ENCODE data around the gene QRFP. TPM values are rescaled to one million over a fixed set of nuclear protein-coding genes. Genes with fewer than 3 reads are reported as not detected.

QRFP gene, protein sequence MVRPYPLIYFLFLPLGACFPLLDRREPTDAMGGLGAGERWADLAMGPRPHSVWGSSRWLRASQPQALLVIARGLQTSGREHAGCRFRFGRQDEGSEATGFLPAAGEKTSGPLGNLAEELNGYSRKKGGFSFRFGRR
- total RNA-seq = not detected in 2 replicates

GRCh38 chr9:130896233-130897014 lies at the start of gene QRFP:
QRFP (minus strand) TSS chr9:130896812; CDS start chr9:130893838, 2,974 bp downstream.
- Mint-ChIP-seq H3K9me3 (no peaks in the 10 kb centered on the region), H3K4me1 (ENCODE audit: low read depth) (no peaks in the 10 kb centered on the region), H3K4me3 (ENCODE audit: low read depth) (no peak within 1 kb of the TSS), H3K36me3 (ENCODE audit: low read depth) (no peaks in the 10 kb centered on the region), H3K27me3 (ENCODE audit: low read depth) (no peaks in the 10 kb centered on the region), H3K27ac (no peak within 1 kb of the TSS)
- intact Hi-C loops (cut with micrococcal nuclease) = no loop called here
- no peak for DNase-seq (ENCODE audit: low spot score)

DNA sequence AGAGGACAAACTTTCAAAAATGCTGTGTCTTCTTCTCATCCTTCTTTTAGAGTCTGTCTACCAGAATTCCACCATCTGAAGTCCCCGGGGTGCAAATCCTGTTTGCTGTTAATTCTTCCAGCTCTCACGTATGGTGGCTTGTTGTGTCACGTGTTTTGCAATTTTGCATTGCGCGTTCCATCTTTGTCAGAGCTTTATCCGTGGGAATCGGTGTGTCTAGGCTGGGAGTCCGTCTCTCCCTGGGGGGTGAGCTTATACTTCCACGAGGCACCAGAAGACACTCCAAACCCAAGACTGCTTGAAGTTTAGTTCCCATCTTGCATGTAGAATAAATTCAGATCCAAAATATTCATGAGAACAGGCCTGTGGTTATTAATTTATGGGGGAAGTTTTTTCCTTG lies 48.6 kb upstream of the QRFP start:
- no peak overlapping the region for H3K27ac Mint-ChIP-seq

GRCh38 chr9:130944510-130945058 lies 48.0 kb upstream of the QRFP start:
- H3K36me3 Mint-ChIP-seq (ENCODE audit: low read depth) = no peaks in the 10 kb centered on the region
- no peak overlapping the region for H3K4me3 Mint-ChIP-seq (ENCODE audit: low read depth)
- no peak for DNase-seq (ENCODE audit: low spot score)
- no peaks in the 10 kb centered on the region for H3K9me3 Mint-ChIP-seq
- H3K27ac Mint-ChIP-seq = no peak overlapping the region
- H3K4me1 Mint-ChIP-seq (ENCODE audit: low read depth) = no peaks in the 10 kb centered on the region
- intact Hi-C loops (cut with micrococcal nuclease) = no loop called here
- H3K27me3 Mint-ChIP-seq (ENCODE audit: low read depth) = peaks cover 18% of the 10 kb centered on the region

More for the DNA sequence above, 48.6 kb upstream of the QRFP start:
- Mint-ChIP-seq H3K4me3 (ENCODE audit: low read depth) (no peak overlapping the region), H3K4me1 (ENCODE audit: low read depth) (no peaks in the 10 kb centered on the region), H3K9me3 (no peaks in the 10 kb centered on the region), H3K27me3 (ENCODE audit: low read depth) (peaks cover 18% of the 10 kb centered on the region), H3K36me3 (ENCODE audit: low read depth) (no peaks in the 10 kb centered on the region)
- no peak for DNase-seq (ENCODE audit: low spot score)
- intact Hi-C loops (cut with micrococcal nuclease) = no loop called here

DNA sequence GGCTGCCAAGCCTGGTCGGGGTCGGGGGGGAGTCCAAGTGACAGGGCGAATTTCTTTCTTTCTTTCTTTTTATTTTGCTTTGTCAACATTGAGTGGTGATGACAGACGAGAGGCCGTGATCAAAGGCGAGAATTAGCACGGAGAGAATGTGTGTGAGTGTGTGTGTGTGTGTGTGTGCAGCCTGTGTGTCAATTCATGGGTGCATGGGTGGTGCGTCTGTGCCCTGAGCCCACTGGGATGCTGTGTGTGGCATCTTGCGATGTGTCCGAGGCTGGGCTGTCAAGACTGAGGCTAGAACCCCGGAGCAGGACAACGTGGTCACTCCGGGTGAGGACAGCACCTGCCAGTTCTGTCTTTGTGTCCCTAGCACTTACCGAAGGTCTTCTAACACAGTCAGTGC lies 47.2 kb upstream of the QRFP start:
- no peaks in the 10 kb centered on the region for H3K9me3 Mint-ChIP-seq
- H3K36me3 Mint-ChIP-seq (ENCODE audit: low read depth) = no peaks in the 10 kb centered on the region
- peaks cover 1% of the 10 kb centered on the region for H3K4me1 Mint-ChIP-seq (ENCODE audit: low read depth)
- H3K4me3 Mint-ChIP-seq (ENCODE audit: low read depth) = no peak overlapping the region
- no peak overlapping the region for H3K27ac Mint-ChIP-seq
- peaks cover 20% of the 10 kb centered on the region for H3K27me3 Mint-ChIP-seq (ENCODE audit: low read depth)
- intact Hi-C loops (cut with micrococcal nuclease) = no loop called here
- DNase-seq (ENCODE audit: low spot score) = no peak

GRCh38 chr9:130943221-130943620 lies 46.6 kb upstream of the QRFP start:
- no peaks in the 10 kb centered on the region for H3K9me3 Mint-ChIP-seq
- intact Hi-C loops (cut with micrococcal nuclease) = no loop called here

DNA sequence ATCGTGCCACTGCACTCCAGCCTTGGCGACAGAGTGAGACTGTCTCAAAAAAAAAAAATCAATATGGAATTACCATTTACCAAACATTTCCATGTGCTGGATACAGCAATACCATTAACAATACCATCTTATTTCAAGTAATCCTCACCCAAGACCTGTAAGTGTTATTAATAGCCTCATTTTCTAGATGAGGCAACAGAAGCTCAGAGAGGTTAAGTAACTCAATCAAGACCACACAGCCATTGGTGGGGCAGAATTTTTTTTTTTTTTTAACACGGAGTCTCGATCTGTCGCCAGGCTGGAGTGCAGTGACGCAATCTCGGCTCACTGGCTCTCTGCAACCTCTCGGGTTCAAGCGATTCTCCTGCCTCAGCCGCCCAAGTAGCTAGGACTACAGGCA lies 46.1 kb upstream of the QRFP start:
- no peaks in the 10 kb centered on the region for H3K9me3 Mint-ChIP-seq
- intact Hi-C loops (cut with micrococcal nuclease) = no loop called here
- peaks cover 24% of the 10 kb centered on the region for H3K27me3 Mint-ChIP-seq (ENCODE audit: low read depth)
- H3K4me3 Mint-ChIP-seq (ENCODE audit: low read depth) = no peak overlapping the region
- H3K27ac Mint-ChIP-seq = no peak overlapping the region
- H3K36me3 Mint-ChIP-seq (ENCODE audit: low read depth) = no peaks in the 10 kb centered on the region
- H3K4me1 Mint-ChIP-seq (ENCODE audit: low read depth) = peaks cover 1% of the 10 kb centered on the region
- no peak for DNase-seq (ENCODE audit: low spot score)

More at GRCh38 chr9:130943221-130943620, 46.6 kb upstream of the QRFP start:
- peaks cover 21% of the 10 kb centered on the region for H3K27me3 Mint-ChIP-seq (ENCODE audit: low read depth)
- H3K27ac Mint-ChIP-seq = no peak overlapping the region
- H3K36me3 Mint-ChIP-seq (ENCODE audit: low read depth) = no peaks in the 10 kb centered on the region
- no peak overlapping the region for H3K4me3 Mint-ChIP-seq (ENCODE audit: low read depth)
- H3K4me1 Mint-ChIP-seq (ENCODE audit: low read depth) = peaks cover 1% of the 10 kb centered on the region
- no peak for DNase-seq (ENCODE audit: low spot score)

- Mint-ChIP-seq H3K27me3 (ENCODE audit: low read depth) (peaks cover 28% of the 10 kb centered on the region), H3K4me3 (ENCODE audit: low read depth) (no peak overlapping the region), H3K9me3 (no peaks in the 10 kb centered on the region), H3K27ac (no peak overlapping the region), H3K36me3 (ENCODE audit: low read depth) (no peaks in the 10 kb centered on the region), H3K4me1 (ENCODE audit: low read depth) (peaks cover 1% of the 10 kb centered on the region)
- intact Hi-C loops (cut with micrococcal nuclease) = no loop called here
- no peak for DNase-seq (ENCODE audit: low spot score)
Observed at GRCh38 chr9:130942084-130942483, 45.5 kb upstream of the QRFP start.

GRCh38 chr9:130940693-130941576 lies 44.3 kb upstream of the QRFP start:
- Mint-ChIP-seq H3K4me3 (ENCODE audit: low read depth) (no peak overlapping the region), H3K27ac (no peak overlapping the region), H3K36me3 (ENCODE audit: low read depth) (no peaks in the 10 kb centered on the region), H3K27me3 (ENCODE audit: low read depth) (peaks cover 37% of the 10 kb centered on the region), H3K4me1 (ENCODE audit: low read depth) (peaks cover 1% of the 10 kb centered on the region), H3K9me3 (no peaks in the 10 kb centered on the region)
- DNase-seq (ENCODE audit: low spot score) = peak; percentile 61
- intact Hi-C loops (cut with micrococcal nuclease) = loop anchor here (2.0 kb wide), 1 partner anchor 272 kb away; no protein-coding TSS in a partner anchor

- Mint-ChIP-seq H3K27me3 (ENCODE audit: low read depth) (peaks cover 42% of the 10 kb centered on the region), H3K4me3 (ENCODE audit: low read depth) (no peak overlapping the region), H3K4me1 (ENCODE audit: low read depth) (peaks cover 1% of the 10 kb centered on the region), H3K36me3 (ENCODE audit: low read depth) (no peaks in the 10 kb centered on the region), H3K9me3 (no peaks in the 10 kb centered on the region), H3K27ac (no peak overlapping the region)
- DNase-seq (ENCODE audit: low spot score) = no peak
- intact Hi-C loops (cut with micrococcal nuclease) = loop anchor here (2.0 kb wide), 1 partner anchor 271 kb away; no protein-coding TSS in a partner anchor
Observed at GRCh38 chr9:130940027-130940549, 43.5 kb upstream of the QRFP start.

DNA sequence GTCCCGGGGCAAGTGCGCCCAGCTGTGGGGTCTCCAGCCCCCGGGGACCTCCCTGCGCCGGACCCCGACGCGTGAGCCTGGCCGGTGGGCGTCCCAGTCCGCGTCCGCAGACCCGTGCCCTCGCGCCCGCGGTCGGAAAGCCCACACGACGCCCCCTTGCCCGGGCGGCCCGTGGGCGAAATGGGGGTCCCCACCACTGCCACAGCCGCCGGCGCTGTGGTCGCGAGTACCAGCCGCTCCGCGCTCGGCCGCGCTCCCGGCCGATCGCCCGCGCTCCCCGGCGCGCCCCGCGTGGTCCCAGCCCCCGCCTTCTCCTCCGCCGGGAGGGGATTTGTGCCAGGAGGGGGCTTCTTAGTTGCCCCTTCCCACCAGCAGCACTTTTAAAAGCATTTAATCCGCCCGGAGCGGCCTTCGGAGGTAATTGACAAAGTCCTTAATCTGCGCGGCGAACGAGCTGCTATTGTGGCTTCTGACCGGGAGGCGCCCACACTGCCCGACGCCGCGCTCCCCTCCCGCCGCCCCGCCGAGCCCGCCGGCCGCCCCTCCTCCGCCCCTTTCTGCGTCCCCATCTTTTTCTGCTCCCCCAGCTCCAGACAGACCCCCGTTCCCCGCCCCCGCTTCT lies 42.9 kb upstream of the QRFP start:
- intact Hi-C loops (cut with micrococcal nuclease) = loop anchor here (2.0 kb wide), 1 partner anchor 271 kb away; no protein-coding TSS in a partner anchor
- DNase-seq (ENCODE audit: low spot score) = no peak
- Mint-ChIP-seq H3K27ac (no peak overlapping the region), H3K27me3 (ENCODE audit: low read depth) (peaks cover 46% of the 10 kb centered on the region), H3K4me1 (ENCODE audit: low read depth) (peaks cover 1% of the 10 kb centered on the region), H3K9me3 (no peaks in the 10 kb centered on the region), H3K4me3 (ENCODE audit: low read depth) (no peak overlapping the region), H3K36me3 (ENCODE audit: low read depth) (no peaks in the 10 kb centered on the region)

GRCh38 chr9:130938652-130939404 lies 42.2 kb upstream of the QRFP start, which contains the start of gene FIBCD1:
FIBCD1 (minus strand) TSS chr9:130939247; CDS start chr9:130938607, 640 bp downstream.
- Mint-ChIP-seq H3K4me1 (ENCODE audit: low read depth) (peaks cover 1% of the 10 kb centered on the region), H3K27ac (no peak within 1 kb of the TSS), H3K4me3 (ENCODE audit: low read depth) (peak within 1 kb of the TSS; percentile 72), H3K27me3 (ENCODE audit: low read depth) (peaks cover 46% of the 10 kb centered on the region), H3K36me3 (ENCODE audit: low read depth) (no peaks in the 10 kb centered on the region), H3K9me3 (no peaks in the 10 kb centered on the region)
- intact Hi-C loops (cut with micrococcal nuclease) = no loop called here
- peak; percentile 15 for DNase-seq (ENCODE audit: low spot score)

Data from activated T-helper 2 cell treated with anti-CD3 and anti-CD28 coated beads, Interferon-gamma antibody, Interleukin-2, Interleukin-4, amounts not matched to agents 10 μg/mL and 5 μg/mL and 100 μg/mL, durations not matched to agents 14 hours and 24 hours and 36 hours (primary cell).